ENCODE data around the gene SAMD10.
A peak's percentile ranks its signal among the peaks of the same experiment; 100 is the strongest.
"Not testable (repeated sequence)": the region's sequence is repeated elsewhere in the genome, so short reads cannot be mapped to it uniquely, and the experiment has no call there.

Gene SAMD10

GRCh38 chr20:63941282-63942081 is 38.0 kb downstream of the SAMD10 start:
- DNase-seq (ENCODE audit: low read depth) = peak; percentile 49

DNA sequence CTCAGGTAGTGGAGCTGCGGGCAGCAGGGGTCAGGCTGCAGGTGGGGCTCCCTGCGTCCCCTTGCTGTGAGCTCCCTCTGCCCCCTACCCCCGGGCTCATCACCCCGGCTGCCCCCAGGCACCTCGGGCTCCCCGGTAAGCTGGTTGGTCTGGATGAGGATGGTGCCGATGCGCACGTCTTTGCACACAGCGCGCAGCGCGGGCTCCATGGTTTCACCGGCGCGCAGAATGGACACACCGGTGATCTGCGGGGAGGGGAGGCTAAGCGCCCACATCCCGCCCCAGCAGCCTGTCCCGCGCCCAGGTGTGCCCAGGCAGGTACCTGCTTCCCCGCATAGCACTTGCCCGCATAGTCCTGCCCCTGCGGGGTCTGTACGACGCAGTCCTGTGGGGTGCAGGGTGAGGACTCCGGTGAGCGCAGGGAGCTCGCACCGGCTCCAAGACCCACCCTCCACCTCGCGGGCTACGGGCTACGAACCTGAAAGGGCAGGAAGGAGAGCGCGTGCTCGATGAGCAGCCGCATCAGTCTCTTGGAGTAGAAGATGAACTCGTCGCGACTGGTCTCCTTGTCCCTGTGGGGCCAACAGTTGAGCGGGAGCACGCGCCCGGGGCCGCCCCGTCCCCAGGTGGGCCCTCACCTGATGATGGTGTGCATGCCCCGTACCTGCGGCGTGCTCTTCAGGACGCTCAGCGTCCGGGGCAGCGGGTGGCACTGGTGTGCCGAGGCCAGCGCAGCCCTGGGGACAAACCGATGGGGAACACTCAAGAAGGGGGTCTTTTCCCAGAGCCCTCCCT is 38.8 kb downstream of the SAMD10 start:
- no peak for DNase-seq (ENCODE audit: low read depth)

GRCh38 chr20:63940071-63940471 is 39.4 kb downstream of the SAMD10 start:
- DNase-seq (ENCODE audit: low read depth) = no peak

- DNase-seq (ENCODE audit: low read depth) = no peak
These were observed 40.1 kb downstream of the SAMD10 start for GRCh38 chr20:63939061-63939935.

GRCh38 chr20:63937596-63937995 is 41.8 kb downstream of the SAMD10 start:
- peak; percentile 64 for DNase-seq (ENCODE audit: low read depth)

- no peak for DNase-seq (ENCODE audit: low read depth)
These were observed 44.0 kb downstream of the SAMD10 start for GRCh38 chr20:63935447-63935846.

GRCh38 chr20:63934271-63935068 is 45.0 kb downstream of the SAMD10 start:
- no peak for DNase-seq (ENCODE audit: low read depth)

- no peak for DNase-seq (ENCODE audit: low read depth)
These were observed 45.8 kb downstream of the SAMD10 start for GRCh38 chr20:63933646-63934045.

DNA sequence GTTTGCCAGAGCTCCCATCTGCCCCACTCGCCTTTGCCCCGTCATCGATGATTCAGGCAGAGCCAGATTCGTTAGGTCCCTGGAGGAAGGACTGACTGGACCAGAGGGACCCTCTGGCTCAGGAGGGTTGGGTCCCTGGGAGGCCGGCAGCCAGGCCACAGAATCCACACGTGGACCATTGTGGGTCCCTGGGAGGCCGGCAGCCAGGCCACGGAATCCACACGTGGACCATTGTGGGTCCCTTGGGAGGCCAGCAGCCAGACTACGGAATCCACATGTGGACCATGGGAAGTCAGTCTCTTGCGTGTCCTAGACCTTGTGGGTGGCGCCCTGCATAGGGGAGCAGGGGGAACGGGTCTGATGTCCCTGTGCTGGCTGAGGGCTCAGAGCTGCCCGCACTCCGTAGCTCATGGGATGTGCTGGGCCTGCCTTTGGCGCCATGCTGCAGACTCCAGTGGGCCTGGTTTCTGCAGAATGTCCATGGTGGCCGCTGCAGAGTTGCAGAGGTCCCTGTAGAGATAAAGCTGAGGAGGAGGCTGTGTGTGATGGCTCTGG is 46.8 kb downstream of the SAMD10 start:
- no peak for DNase-seq (ENCODE audit: low read depth)

DNA sequence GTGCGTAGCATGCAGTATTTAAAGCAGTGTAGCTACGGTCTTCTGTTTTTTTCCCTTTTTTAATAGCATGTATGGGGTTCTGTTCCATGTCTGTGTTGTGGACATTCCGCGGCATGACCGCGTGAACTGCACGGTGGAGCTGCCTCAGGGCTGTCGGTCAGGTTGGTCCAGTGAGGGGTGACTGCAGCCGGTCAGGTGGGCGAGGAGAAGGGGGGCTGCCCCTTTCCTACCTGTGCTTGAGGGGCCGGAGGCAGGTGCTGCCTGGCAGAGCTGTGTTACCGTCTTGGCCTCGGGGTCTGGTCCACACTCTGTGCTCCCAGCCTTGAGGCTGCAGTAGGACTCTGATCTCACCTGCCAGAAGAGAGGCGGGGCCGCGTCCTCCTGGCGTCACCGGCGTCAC is 47.7 kb downstream of the SAMD10 start:
- DNase-seq (ENCODE audit: low read depth) = no peak

GRCh38 chr20:63930971-63931553 is 48.4 kb downstream of the SAMD10 start:
- DNase-seq (ENCODE audit: low read depth) = no peak

DNA sequence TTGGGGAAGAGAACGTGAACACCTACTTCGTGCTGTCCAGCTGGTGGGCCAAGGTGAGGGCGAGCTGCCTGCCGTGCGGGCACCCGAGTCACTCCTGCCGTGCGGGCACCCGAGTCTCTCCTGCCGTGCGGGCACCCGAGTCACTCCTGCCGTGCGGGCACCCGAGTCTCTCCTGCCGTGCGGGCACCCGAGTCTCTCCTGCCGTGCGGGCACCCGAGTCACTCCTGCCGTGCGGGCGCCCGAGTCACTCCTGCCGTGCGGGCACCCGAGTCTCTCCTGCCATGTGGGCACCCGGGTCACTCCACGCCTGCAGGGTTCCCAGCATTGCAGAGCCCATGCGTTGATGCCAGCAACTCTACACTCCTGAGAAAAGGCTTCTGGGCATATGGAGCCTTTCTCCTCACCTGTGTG is 50.0 kb downstream of the SAMD10 start:
- DNase-seq (ENCODE audit: low read depth) = not testable (repeated sequence)

DNA sequence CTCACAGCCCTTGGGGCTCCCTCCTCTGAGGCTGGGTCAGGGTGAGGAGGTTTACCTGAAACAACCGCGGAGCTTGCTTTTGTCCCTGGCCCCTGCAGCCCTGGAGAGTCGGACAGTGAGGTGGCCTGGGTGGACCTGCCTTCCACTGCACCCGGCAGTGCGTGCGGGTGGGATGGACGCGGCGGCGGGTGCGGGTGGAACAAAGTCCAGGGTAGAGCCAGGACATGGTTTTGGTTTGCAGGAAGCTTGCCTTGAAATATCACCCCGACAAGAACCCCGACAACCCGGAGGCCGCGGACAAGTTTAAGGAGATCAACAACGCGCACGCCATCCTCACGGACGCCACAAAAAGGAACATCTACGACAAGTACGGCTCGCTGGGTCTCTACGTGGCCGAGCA is 50.4 kb downstream of the SAMD10 start:
- DNase-seq (ENCODE audit: low read depth) = no peak

- no peak for DNase-seq (ENCODE audit: low read depth)
These were observed 53.1 kb downstream of the SAMD10 start for GRCh38 chr20:63926298-63926697.

- DNase-seq (ENCODE audit: low read depth) = no peak
These were observed 55.2 kb downstream of the SAMD10 start for GRCh38 chr20:63924241-63924640.
